IPS DF 6.9 (cell line): Measurements from ENCODE around the gene GABRB2.
"Not testable (repeated sequence)": the region's sequence is repeated elsewhere in the genome, so short reads cannot be mapped to it uniquely, and the experiment has no call there.

Experiments used
- DNase-seq: peaks from one replicate; pipeline ENCODE4 v3.0.0-alpha.2; 2013; ENCODE audit warnings: low read depth, low spot score
- H3K27ac ChIP-seq: one replicate; pipeline ENCODE4 v1.5.1; 2013; ENCODE audit warnings: low read length, control low read depth
- H3K27me3 ChIP-seq: 2 replicates; pipeline ENCODE4 v1.6.1; 2013; ENCODE audit warnings: mild to moderate bottlenecking, low read length; ENCODE audit not compliant: control insufficient read depth, insufficient read depth
- H3K36me3 ChIP-seq: 2 replicates; pipeline ENCODE4 v1.6.1; 2013; ENCODE audit warnings: low read length; ENCODE audit not compliant: control insufficient read depth, insufficient read depth
- H3K4me1 ChIP-seq: 2 replicates; pipeline ENCODE4 v1.6.1; 2013; ENCODE audit warnings: low read length; ENCODE audit not compliant: control insufficient read depth, insufficient read depth
- H3K4me3 ChIP-seq: 2 replicates; pipeline ENCODE4 v1.5.1; 2013; ENCODE audit warnings: mild to moderate bottlenecking, low read length
- H3K9me3 ChIP-seq: 2 replicates; pipeline ENCODE4 v1.6.1; 2013; ENCODE audit warnings: low read length, inconsistent platforms; ENCODE audit not compliant: control insufficient read depth, insufficient read depth
- WGBS: extraction: QIAGEN DNeasy Blood & Tissue Kit; methylation state at CpG from one replicate; pipeline ENCODE4 v1.1.7; 2013; ENCODE audit warnings: mixed read lengths, missing lambda C conversion rate; ENCODE audit not compliant: insufficient read length, insufficient coverage; 5-methylcytosine and 5-hydroxymethylcytosine counted together

The GABRB2 gene

DNA sequence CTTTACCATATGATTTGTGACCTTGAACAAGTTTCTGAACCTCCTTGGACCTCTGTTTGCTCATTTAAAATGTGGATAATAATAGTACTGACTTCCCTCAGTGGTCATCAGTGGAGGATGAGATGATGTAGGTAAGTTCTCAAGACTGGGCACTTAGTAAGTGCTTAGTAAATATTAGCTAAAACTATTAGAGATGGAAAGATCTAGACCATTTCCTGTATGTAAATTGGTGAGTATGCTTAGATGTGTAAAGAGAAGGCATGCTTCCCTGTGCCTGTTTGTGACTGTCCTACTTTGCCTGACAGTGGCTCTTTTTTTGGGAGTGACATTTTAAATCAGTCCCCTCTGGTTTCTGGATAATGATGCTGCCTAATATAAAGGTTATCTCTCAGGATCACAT lies 288.1 kb downstream of the GABRB2 start:
- no peak for DNase-seq
- H3K4me1 ChIP-seq, result no peaks in the 10 kb centered on the region
- no peaks in the 10 kb centered on the region for H3K9me3 ChIP-seq
- no peak overlapping the region for H3K4me3 ChIP-seq
- no peak overlapping the region for H3K27ac ChIP-seq
- no peaks in the 10 kb centered on the region for H3K27me3 ChIP-seq
- H3K36me3 ChIP-seq, result no peaks in the 10 kb centered on the region

DNA sequence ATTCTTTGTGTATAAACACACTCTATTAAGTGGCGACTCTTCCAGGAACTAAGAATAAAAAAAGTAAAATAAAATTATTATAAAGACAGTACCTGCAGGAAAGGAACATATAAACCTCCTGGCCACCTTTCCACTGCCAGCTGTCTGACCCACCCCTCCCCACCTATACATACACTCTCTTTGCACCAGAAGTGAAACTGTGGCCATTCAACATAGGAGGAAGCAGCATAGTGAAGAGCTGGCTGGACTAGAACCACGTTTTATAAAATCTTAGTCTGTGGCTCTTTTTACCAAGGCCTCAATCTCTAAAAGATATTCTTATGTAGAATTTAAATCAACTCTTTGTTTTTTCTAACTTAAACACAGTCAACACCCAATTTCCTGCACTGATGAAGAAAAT lies 289.6 kb downstream of the GABRB2 start:
- no CpG with 5 or more reads among the region's 2 CpGs for WGBS
- Histone ChIP-seq H3K4me1 (no peaks in the 10 kb centered on the region), H3K9me3 (no peaks in the 10 kb centered on the region), H3K27ac (no peak overlapping the region), H3K27me3 (no peaks in the 10 kb centered on the region), H3K4me3 (no peak overlapping the region), H3K36me3 (no peaks in the 10 kb centered on the region)
- DNase-seq, result no peak

DNA sequence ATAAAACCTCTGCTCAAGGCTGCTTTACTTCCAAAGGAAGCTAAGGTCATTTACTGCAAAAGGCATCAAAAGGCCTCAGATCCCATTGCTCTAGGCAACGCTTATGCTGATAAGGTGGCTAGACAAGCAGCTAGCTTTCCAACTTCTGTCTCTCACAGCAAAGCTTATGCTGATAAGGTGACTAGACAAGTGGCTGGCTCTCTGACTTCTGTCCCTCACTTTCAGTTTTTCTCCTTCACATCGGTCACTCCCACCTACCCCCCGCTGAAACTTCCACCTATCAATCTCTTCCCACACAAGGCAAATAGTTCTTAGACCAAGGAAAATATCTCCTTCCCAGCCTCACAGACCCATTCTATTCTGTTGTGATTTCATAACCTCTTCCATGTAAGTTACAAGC lies 293.6 kb downstream of the GABRB2 start:
- not testable (repeated sequence) for H3K9me3 ChIP-seq, H3K36me3 ChIP-seq, H3K27me3 ChIP-seq, H3K4me3 ChIP-seq, H3K4me1 ChIP-seq, DNase-seq, H3K27ac ChIP-seq
- WGBS, result no CpG with 5 or more reads among the region's 3 CpGs

DNA sequence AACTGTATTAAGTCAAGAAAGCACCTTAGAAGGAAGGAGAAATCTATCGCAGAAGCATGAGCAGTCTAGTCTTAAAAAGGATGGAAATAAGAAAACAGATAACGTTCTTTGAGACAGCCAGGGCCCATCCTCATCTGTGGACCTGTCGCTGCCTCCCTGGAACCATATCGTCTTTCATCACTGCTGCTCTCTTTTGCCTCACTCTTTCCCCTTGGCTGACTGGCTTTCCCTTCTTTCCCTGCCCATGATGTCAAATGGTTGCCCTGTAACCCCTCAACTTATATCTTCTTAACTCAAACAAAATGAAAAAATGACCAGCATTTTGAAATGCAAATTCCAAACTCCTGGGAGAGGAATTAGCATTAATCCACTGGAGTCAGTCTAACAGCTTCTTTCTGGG lies 299.8 kb downstream of the GABRB2 start:
- DNase-seq, result no peak
- H3K4me3 ChIP-seq, result no peak overlapping the region
- no peaks in the 10 kb centered on the region for H3K36me3 ChIP-seq
- no peaks in the 10 kb centered on the region; the same call in 1 of the 2 replicates for H3K4me1 ChIP-seq
- no CpG with 5 or more reads among the region's 4 CpGs for WGBS
- H3K27ac ChIP-seq, result no peak overlapping the region
- no peaks in the 10 kb centered on the region for H3K9me3 ChIP-seq
- H3K27me3 ChIP-seq, result no peaks in the 10 kb centered on the region

DNA sequence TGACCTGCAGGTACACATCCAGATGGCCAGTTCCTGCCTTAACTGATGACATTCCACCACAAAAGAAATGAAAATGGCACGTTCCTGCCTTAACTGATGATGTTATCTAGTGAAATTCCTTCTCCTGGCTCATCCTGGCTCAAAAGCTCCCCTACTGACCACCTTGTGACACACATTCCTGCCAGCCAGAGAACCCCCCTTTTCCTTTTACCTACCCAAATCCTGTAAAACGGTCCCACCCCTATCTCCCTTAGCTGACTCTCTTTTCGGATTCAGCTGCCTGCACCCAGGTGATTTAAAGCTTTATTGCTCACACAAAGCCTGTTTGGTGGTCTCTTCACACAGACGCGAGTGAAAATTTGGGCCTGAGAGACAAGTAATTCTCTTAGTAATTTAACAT lies 300.7 kb downstream of the GABRB2 start:
- not testable (repeated sequence) for DNase-seq, H3K9me3 ChIP-seq
- WGBS, result no CpG with 5 or more reads among the region's 5 CpGs

More for the DNA sequence above, 300.7 kb downstream of the GABRB2 start:
- H3K27ac ChIP-seq, H3K4me3 ChIP-seq, H3K36me3 ChIP-seq, H3K4me1 ChIP-seq, H3K27me3 ChIP-seq: not testable (repeated sequence)
